H1 (cell line): ENCODE data around the gene MRPS30. TPM values are rescaled to one million over a fixed set of nuclear protein-coding genes. Genes with fewer than 3 reads are reported as not detected.

Source experiments
- CTCF ChIA-PET: fragments of 300-600 bp; sonication (Branson Sonifier 250); formaldehyde crosslinking; loops from one replicate; lab custom pipeline; 2021; ENCODE audit not compliant: partially characterized antibody; lab: Charles Lee
- POLR2A ChIA-PET: fragments of 300-600 bp; sonication (Branson Sonifier 250); formaldehyde crosslinking; loops from one replicate; lab custom pipeline; 2021; ENCODE audit warnings: inconsistent platforms; ENCODE audit not compliant: partially characterized antibody; lab: Charles Lee
- DNase-seq, 2 experiments: peaks; one replicate each; pipeline versions ENCODE4 v3.0.0 to v3.0.0-alpha.2; 2010 to 2022; ENCODE audit warnings: low spot score in 2 of 2, low read depth in 1 of 2, mixed read lengths in 1 of 2
- FAIRE-seq: peaks from 2 replicates; lab custom pipeline; 2011; peaks lifted over from hg19 to GRCh38; lab: Jason Lieb, UNC
- H2AFZ ChIP-seq: 2 replicates; pipeline ENCODE4 v1.8.1; 2012; ENCODE audit warnings: low read length, inconsistent platforms
- H2AK5ac ChIP-seq: 2 replicates; pipeline ENCODE4 v1.6.1; 2013; ENCODE audit warnings: low read depth, low read length
- H2BK120ac ChIP-seq: replicated peaks from 2 replicates; pipeline ENCODE3; 2013; ENCODE audit warnings: low read depth, low read length, inconsistent platforms
- H2BK12ac ChIP-seq: 2 replicates; pipeline ENCODE4 v1.6.1; 2013; ENCODE audit warnings: low read depth, low read length
- H2BK15ac ChIP-seq: 2 replicates; pipeline ENCODE4 v1.6.1; 2013; ENCODE audit warnings: low read length
- H2BK20ac ChIP-seq: 2 replicates; pipeline ENCODE4 v1.6.1; 2013; ENCODE audit warnings: low read length
- H2BK5ac ChIP-seq: 2 replicates; pipeline ENCODE4 v1.6.1; 2013; ENCODE audit warnings: low read depth, low read length
- H3K14ac ChIP-seq: 2 replicates; pipeline ENCODE4 v1.6.1; 2013; ENCODE audit warnings: inconsistent platforms; ENCODE audit not compliant: insufficient read length
- H3K18ac ChIP-seq: 2 replicates; pipeline ENCODE4 v1.6.1; 2013; ENCODE audit warnings: low read length; ENCODE audit errors: extremely low read depth
- H3K23ac ChIP-seq: 2 replicates; pipeline ENCODE4 v1.6.1; 2013; ENCODE audit warnings: inconsistent platforms; ENCODE audit not compliant: insufficient read length
- H3K23me2 ChIP-seq: 2 replicates; pipeline ENCODE4 v1.6.1; 2013; ENCODE audit warnings: low read depth, low read length
- H3K27ac ChIP-seq: 2 replicates; pipeline ENCODE4 v1.6.1; 2011; ENCODE audit warnings: low read depth, low read length, inconsistent platforms
- H3K27me3 ChIP-seq, 4 experiments: replicated peaks in 1 of 4; 1 replicate in 1 of 4; 2 replicates in 3 of 4; pipeline versions ENCODE4 v1.6.1 to v1.8.1; 2011 to 2013; ENCODE audit warnings: low read length in 3 of 4, mild to moderate bottlenecking in 3 of 4, inconsistent platforms in 2 of 4, mixed read lengths in 2 of 4, moderate library complexity in 1 of 4; ENCODE audit not compliant: control insufficient read depth in 3 of 4, insufficient read depth in 3 of 4; ENCODE audit errors: extremely low read depth in 1 of 4
- H3K36me3 ChIP-seq, 4 experiments: 2 replicates each; pipeline versions ENCODE4 v1.6.1 to v1.8.1; 2011 to 2013; ENCODE audit warnings: mild to moderate bottlenecking in 4 of 4, low read length in 3 of 4, moderate library complexity in 2 of 4, control low read depth in 1 of 4, inconsistent platforms in 1 of 4; ENCODE audit not compliant: insufficient read depth in 4 of 4, control insufficient read depth in 2 of 4
- H3K4ac ChIP-seq: replicated peaks from 2 replicates; pipeline ENCODE3; 2013; ENCODE audit warnings: low read length, low read depth, mixed read lengths, inconsistent platforms; ENCODE audit not compliant: insufficient read length
- H3K4me1 ChIP-seq, 4 experiments: replicated peaks in 1 of 4; 1 replicate in 1 of 4; 2 replicates in 3 of 4; pipeline versions ENCODE4 v1.6.1 to v1.8.1; 2011 to 2013; ENCODE audit warnings: low read length in 3 of 4, inconsistent platforms in 2 of 4, mixed read lengths in 1 of 4; ENCODE audit not compliant: insufficient read depth in 4 of 4, control insufficient read depth in 3 of 4
- H3K4me2 ChIP-seq, 2 experiments: 2 replicates each; pipeline versions ENCODE4 v1.6.1 to v1.8.1; 2011 to 2013; ENCODE audit warnings: low read depth in 2 of 2, low read length in 2 of 2, control low read depth in 1 of 2, inconsistent platforms in 1 of 2, mild to moderate bottlenecking in 1 of 2; ENCODE audit not compliant: insufficient read depth in 1 of 2
- H3K4me3 ChIP-seq, 4 experiments: fragments of 200-600, 300-600 bp in 1 of 4; sonication (generic), shearing (Covaris generic), sonication (Bioruptor Twin) in 1 of 4; 2 replicates each; pipeline versions ENCODE4 v1.5.1 to v1.8.1; 2011 to 2016; ENCODE audit warnings: low read length in 4 of 4, low read depth in 3 of 4, control low read depth in 2 of 4, inconsistent platforms in 2 of 4, mild to moderate bottlenecking in 2 of 4, mixed read lengths in 1 of 4, moderate library complexity in 1 of 4; ENCODE audit not compliant: insufficient read depth in 2 of 4; ENCODE audit errors: extremely low read depth in 1 of 4
- H3K56ac ChIP-seq: replicated peaks from 2 replicates; pipeline ENCODE3; 2013; ENCODE audit warnings: low read depth, mild to moderate bottlenecking, mixed read lengths, low read length, inconsistent platforms; ENCODE audit not compliant: insufficient read length
- H3K79me1 ChIP-seq: 2 replicates; pipeline ENCODE4 v1.6.1; 2013; ENCODE audit warnings: low read depth, low read length, control low read depth
- H3K79me2 ChIP-seq, 2 experiments: 2 replicates each; pipeline versions ENCODE4 v1.6.1 to v1.8.1; 2012 to 2013; ENCODE audit warnings: low read length in 2 of 2, mild to moderate bottlenecking in 2 of 2, inconsistent platforms in 1 of 2; ENCODE audit not compliant: insufficient read depth in 2 of 2, control insufficient read depth in 1 of 2
- H3K9ac ChIP-seq, 4 experiments: replicated peaks in 1 of 4; 1 replicate in 1 of 4; 2 replicates in 3 of 4; pipeline versions ENCODE4 v1.6.1 to v1.8.1; 2011 to 2013; ENCODE audit warnings: low read depth in 3 of 4, low read length in 3 of 4, control low read depth in 2 of 4, mild to moderate bottlenecking in 2 of 4, moderate library complexity in 2 of 4, inconsistent platforms in 1 of 4; ENCODE audit errors: extremely low read depth in 1 of 4
- H3K9me3 ChIP-seq, 2 experiments: 2 replicates each; pipeline versions ENCODE4 v1.6.1 to v1.8.1; 2012 to 2013; ENCODE audit warnings: mild to moderate bottlenecking in 2 of 2, moderate library complexity in 2 of 2, control low read depth in 1 of 2, inconsistent platforms in 1 of 2, low read depth in 1 of 2, low read length in 1 of 2, mixed read lengths in 1 of 2; ENCODE audit not compliant: insufficient read depth in 2 of 2
- H4K20me1 ChIP-seq, 2 experiments: replicated peaks in 1 of 2; 2 replicates each; pipeline versions ENCODE3 to v1.8.1; 2011 to 2013; ENCODE audit warnings: inconsistent platforms in 2 of 2, low read length in 2 of 2, mild to moderate bottlenecking in 1 of 2; ENCODE audit not compliant: insufficient read depth in 2 of 2, control insufficient read depth in 1 of 2
- H4K5ac ChIP-seq: 2 replicates; pipeline ENCODE4 v1.6.1; 2013; ENCODE audit warnings: low read length, low read depth, mixed read lengths, inconsistent platforms; ENCODE audit not compliant: insufficient read length
- H4K8ac ChIP-seq: 2 replicates; pipeline ENCODE4 v1.8.0; 2013; ENCODE audit warnings: mild to moderate bottlenecking, moderate library complexity, low read length, inconsistent platforms; ENCODE audit not compliant: insufficient read depth; ENCODE audit errors: extremely low read depth
- H4K91ac ChIP-seq: replicated peaks from 2 replicates; pipeline ENCODE3; 2013; ENCODE audit warnings: low read length, mixed read lengths, inconsistent platforms; ENCODE audit not compliant: insufficient read length
- CHD1 ChIP-seq: IDR thresholded peaks from 2 replicates; pipeline ENCODE4 v1.6.1; 2012; ENCODE audit warnings: low read depth, low read length, improper control_type of control experiment
- GTF2F1 ChIP-seq: IDR thresholded peaks from 2 replicates; pipeline ENCODE4 v1.6.1; 2012; ENCODE audit warnings: low read depth, low read length, improper control_type of control experiment, borderline replicate concordance
- RNF2 ChIP-seq: fragments of 200-900, 300-1000 bp; sonication (generic); IDR thresholded peaks from 2 replicates; pipeline ENCODE4 v1.7.1; 2016; ENCODE audit warnings: borderline replicate concordance, low read depth, mild to moderate bottlenecking, antibody characterized with exemption, low read length; ENCODE audit not compliant: poor library complexity, severe bottlenecking; ENCODE audit errors: missing control alignments
- SIN3A ChIP-seq, 2 experiments: IDR thresholded peaks in 1 of 2; conservative IDR thresholded peaks in 1 of 2; 2 replicates each; pipeline ENCODE4 v1.6.1; 2011 to 2012; ENCODE audit warnings: low read length in 2 of 2, improper control_type of control experiment in 1 of 2, low read depth in 1 of 2, mild to moderate bottlenecking in 1 of 2
- SP1 ChIP-seq: IDR thresholded peaks from 2 replicates; pipeline ENCODE4 v1.6.1; 2011; ENCODE audit warnings: low read depth, low read length
- TCF12 ChIP-seq: IDR thresholded peaks from 2 replicates; pipeline ENCODE4 v1.6.1; 2011; ENCODE audit warnings: low read depth, mild to moderate bottlenecking, low read length
- WGBS, 2 experiments: shearing (Covaris generic) in 1 of 2; methylation state at CpG; one replicate each; pipeline versions ENCODE4 v1.1.6 to v1.1.7; 2013 to 2015; ENCODE audit warnings: low lambda C conversion rate in 2 of 2, mixed read lengths in 2 of 2, inconsistent platforms in 1 of 2, low coverage in 1 of 2, missing lambda C conversion rate in 1 of 2; ENCODE audit not compliant: insufficient replicate concordance in 2 of 2, insufficient coverage in 1 of 2, insufficient read length in 1 of 2; ENCODE audit errors: extremely low coverage in 1 of 2, missing lambda C conversion rate in 1 of 2; 5-methylcytosine and 5-hydroxymethylcytosine counted together
- polyA plus RNA-seq, 7 experiments: library from polyadenylated mRNA; depleted of rRNA in 3 of 7; stranded (reverse) in 5 of 7; unstranded in 2 of 7; fragments of >200 nt in 5 of 7; fragments of 200-250 nt in 2 of 7; gene quantifications; 1 replicate in 5 of 7; 2 replicates in 1 of 7; 4 replicates in 1 of 7; pipeline versions ENCODE4 v1.2.1 to v1.2.3, GENCODE V29; 2011 to 2013; ENCODE audit warnings: missing spikeins in 2 of 7, mixed read lengths in 2 of 7
- total RNA-seq: library from RNA; stranded (reverse); fragmentation: NEBNext Ultra II Directional; extraction: Animal tissue kit (Norgen Biotek cat#: 25700); gene quantifications from 2 replicates; pipeline ENCODE4 v1.2.1, GENCODE V29; 2021
- TF ChIP-seq, protein P1 (sequence below): IDR thresholded peaks from 2 replicates; pipeline ENCODE4 v1.6.1; 2011; ENCODE audit warnings: low read depth, mild to moderate bottlenecking, low read length; ENCODE audit not compliant: insufficient read depth

Gene MRPS30
- total and polyA plus RNA-seq, 2 of the 8 experiments (the other 6 are each of a cell fraction or from before 2014, with no cell fraction given), result 61.9 to 85.2 TPM

DNA sequence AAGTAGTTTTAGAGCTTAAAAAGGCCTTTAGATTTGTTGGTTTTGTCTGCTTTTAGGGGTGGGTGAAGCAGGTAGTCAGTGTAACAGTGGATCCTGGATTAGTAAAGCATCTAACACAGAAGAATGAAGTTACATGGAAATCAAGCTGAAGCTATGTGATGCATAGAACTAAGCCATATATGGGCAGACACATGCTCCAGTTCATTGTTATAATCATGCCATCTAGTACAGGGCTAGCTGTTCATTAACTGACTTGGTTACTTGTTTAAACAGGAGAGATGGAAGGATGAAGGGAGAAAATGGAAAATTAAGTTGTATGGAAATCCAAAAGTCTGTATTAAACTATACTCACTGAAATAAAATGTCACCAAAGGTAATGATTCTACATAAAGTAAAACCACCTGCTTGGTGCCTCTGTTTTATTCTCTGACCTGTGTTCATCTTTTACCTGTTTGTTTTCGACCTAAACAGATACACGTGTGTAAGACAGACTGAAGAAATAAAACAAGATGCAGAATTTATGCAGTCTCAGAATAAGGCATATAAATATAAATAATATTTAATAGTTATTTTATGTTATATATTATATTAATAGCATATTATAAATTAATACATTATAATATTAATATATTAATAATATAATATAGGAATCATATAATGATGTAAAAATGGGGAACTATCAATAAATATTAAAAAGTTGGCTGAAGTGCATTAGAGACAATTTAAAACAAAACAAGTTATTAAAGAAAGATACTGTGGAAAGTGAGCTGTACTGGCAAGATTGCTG is 33.9 kb downstream of the MRPS30 start:
- Histone ChIP-seq H3K9ac (no peak overlapping the region), H3K36me3 (peaks cover 0 to 4% (median 0%) of the 10 kb centered on the region in 4 experiments; a peak in 1 of 8 replicates), H3K18ac (no peak overlapping the region), H3K4me1 (no peaks in the 10 kb centered on the region), H2BK5ac (no peak overlapping the region), H4K20me1 (no peaks in the 10 kb centered on the region), H3K4me3 (no peak overlapping the region), H3K56ac (no peak overlapping the region), H3K27ac (no peak overlapping the region), H2BK20ac (no peak overlapping the region), H4K8ac (no peak overlapping the region), H2BK15ac (no peak overlapping the region), H3K79me2 (no peaks in the 10 kb centered on the region), H3K9me3 (peaks cover 13 to 15% of the 10 kb centered on the region in 2 experiments), H2BK12ac (no peak overlapping the region), H3K4me2 (no peak overlapping the region), H3K23me2 (no peaks in the 10 kb centered on the region), H2BK120ac (no peak overlapping the region), H3K79me1 (no peaks in the 10 kb centered on the region)
- POLR2A ChIA-PET, result no interaction called here
- no peak for DNase-seq
- FAIRE-seq, result no peak
- CTCF ChIA-PET, result interaction anchor here (1.1 kb wide), 1 partner anchor 19 kb away, joined by 3 read pairs; no protein-coding TSS in a partner anchor
- TF ChIP-seq TCF12 (no peak), RNF2 (no peak), SP1 (no peak), CHD1 (no peak), SIN3A (conservative IDR thresholded peaks at IDR 0.05 in 1 of 2, IDR thresholded peaks at IDR 0.05 in 1 of 2; ENCODE audit: low read depth in 1 of 2, low read length in 2 of 2) (no peak), GTF2F1 (no peak)
- TF ChIP-seq, protein P1, sequence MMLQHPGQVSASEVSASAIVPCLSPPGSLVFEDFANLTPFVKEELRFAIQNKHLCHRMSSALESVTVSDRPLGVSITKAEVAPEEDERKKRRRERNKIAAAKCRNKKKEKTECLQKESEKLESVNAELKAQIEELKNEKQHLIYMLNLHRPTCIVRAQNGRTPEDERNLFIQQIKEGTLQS, result no peak
- TF ChIP-seq, all 59 proteins: peak for 0
- H4K5ac ChIP-seq, result no peak overlapping the region
- H3K4ac ChIP-seq, result no peak overlapping the region
- no peak overlapping the region for H2AFZ ChIP-seq
- H3K27me3 ChIP-seq, result no peaks in the 10 kb centered on the region
- H2AK5ac ChIP-seq, result no peak overlapping the region
- H3K23ac ChIP-seq, result no peak overlapping the region
- 88% methylated on average over 2 of the region's 2 CpGs; no CpG with 5 or more reads in 1 of the 2 experiments for WGBS, 2 experiments
- no peak overlapping the region for H3K14ac ChIP-seq
- no peak overlapping the region for H4K91ac ChIP-seq
